GM21367 (cell line): ENCODE data around the gene C17orf50.

Source experiments
- ATAC-seq: cut with Tn5 transposase; IDR thresholded peaks from one replicate; pipeline ENCODE4 v1.9.1; 2021; ENCODE audit not compliant: unreplicated experiment

The C17orf50 gene

DNA sequence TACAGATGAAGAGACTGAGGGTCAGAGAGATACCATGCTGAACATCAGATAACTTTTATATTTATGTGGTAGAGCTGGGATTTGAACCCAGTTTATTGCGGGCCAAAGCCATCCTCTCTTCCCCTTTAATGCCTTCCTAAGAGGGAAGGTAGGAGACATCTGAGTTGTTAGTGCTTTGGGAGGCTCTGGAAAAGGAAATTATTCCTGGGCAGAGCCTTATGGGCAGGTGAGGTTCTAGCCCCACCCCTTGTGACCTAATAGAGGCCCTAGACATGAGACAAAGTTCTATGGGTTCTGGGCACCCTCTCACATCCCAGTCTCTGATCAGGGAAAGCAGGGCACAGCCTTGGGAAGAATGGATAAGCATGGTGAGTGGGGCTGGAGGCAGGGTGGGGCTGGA is at the start of gene C17orf50:
TSS of gene C17orf50 (plus strand) at position 301 of the 400 bp plus-strand sequence. CDS start at position 356, 55 bp downstream.
- no peak for ATAC-seq

DNA sequence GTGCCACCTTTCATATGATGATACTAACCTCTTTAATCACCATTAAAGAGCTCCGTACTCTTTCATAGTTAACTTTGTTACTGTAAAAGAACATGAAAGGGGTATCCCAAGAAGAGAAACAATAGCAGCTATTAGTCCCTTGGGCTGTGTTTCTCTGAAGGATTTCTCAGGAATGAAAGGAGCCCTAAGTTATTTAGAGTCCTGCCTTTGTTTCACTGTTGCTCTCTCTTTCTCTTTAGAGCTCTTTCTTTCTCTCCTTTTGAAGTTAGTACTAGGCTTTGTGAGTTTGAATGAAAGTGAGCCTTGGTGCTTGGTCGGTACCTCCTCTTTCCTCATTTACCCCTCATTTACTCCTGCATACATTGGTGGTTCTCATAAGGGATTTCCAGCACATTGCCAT is 49.7 kb upstream of the C17orf50 start:
- ATAC-seq: no peak

DNA sequence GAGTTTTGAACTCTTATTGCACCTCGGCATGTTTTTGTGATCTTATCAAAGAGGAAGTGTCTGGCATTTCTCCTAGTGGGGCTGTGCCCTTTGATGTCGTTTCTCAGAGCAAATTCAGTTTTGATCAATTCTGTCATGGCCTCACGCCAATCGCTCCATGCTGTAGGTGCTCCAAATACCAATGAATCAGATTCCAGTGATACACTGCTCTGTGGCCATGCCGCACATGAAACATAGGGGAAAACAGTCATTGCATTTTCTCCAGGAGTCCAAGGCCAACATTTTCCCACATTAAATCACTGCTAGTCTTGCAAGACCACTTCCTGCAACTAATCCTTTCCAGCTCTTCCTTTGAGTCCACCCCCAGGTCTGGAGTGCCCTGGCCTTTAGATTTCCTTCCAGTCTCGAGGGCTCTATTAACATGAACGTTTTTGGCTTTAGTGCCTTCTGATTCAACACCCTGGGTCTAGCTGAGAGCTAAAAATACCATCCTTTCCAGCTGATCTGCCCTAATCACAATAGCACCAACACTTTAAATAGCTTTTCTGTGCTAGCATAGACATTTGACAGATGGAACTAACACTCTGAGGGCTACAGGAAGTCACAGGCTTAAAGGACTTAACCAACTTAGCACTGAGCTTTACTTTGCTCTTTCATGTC is 47.5 kb upstream of the C17orf50 start:
- ATAC-seq: no peak

DNA sequence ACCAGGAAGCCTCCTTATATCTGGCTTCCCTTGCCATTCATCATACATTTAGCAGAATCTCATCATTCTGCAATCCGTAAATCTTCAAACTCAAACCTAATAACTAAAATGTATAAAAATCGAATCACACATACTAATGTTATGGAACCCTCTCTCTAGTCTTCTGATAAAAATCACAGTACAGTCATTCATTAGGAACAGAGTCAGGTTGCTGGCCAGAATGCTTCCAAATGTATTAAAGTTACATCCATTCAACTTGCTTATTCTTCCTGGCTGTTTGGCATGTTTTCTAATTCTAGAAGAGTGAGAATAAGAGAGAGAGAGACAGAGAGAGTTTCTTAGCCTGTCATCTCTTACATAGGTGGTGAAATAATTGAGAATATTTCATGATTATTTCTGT is 45.7 kb upstream of the C17orf50 start:
- no peak for ATAC-seq

DNA sequence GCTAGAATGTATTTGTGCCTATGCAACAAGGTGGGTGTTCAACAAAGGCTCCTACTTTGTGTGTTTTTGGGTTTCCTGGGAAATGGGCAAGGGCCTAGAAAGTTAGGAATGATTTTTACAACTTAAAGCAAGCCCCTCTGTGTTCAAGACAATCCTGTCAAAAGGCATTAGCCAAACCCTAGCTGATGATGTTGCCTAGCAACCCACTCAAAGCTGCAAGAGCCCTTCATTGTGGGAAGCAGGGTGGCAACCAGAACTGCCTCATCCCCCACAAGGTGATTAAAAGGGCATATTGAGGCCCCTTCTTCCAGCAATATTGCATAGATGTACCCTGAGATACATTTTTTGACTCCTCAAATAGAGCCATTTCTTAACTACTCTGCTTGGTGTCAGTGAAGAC is 45.3 kb upstream of the C17orf50 start:
- ATAC-seq: no peak

DNA sequence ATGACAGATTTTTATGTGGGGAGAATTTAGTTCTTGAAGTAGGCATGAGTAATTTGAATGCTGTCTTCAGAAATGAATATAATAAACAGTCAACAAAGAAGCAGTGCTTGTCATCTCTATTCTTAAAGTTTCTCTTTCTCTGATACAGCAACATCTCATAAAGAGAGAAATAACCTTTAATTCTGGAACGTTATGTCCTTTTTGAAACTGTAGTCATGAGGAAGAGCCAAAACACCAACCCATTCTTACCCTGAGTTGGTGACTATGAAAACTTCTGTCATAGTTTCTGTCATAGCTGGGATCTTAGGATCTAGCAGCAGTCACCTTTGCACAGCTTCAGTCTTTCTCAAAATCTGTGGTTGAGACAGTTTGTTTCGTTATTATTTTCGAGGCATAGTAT is 44.5 kb upstream of the C17orf50 start:
- no peak for ATAC-seq

DNA sequence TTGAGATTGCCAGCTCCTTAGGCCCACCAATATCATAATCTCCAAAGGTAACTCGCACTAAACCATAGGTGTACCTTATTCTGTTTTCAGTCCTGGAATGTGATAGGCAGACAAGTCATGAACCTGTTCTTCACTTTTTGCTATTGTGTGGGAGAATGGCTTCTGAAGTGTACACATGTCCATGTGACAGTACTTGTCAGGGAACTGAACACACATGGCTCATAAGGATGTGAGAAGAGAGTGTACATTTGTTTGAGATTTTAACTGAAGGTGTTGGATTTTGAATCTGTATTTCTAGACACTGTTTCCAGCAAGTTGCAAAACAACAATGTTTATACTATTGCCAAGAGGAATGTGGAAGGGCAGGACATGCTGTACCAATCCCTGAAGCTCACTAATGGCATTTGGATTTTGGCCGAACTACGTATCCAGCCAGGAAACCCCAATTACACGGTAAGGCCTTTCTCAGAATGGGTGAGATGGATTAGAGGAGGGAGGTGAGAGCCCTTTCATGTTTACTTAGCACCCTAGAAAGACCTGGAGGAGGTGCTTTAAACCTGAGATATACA is 43.7 kb upstream of the C17orf50 start:
- no peak for ATAC-seq

DNA sequence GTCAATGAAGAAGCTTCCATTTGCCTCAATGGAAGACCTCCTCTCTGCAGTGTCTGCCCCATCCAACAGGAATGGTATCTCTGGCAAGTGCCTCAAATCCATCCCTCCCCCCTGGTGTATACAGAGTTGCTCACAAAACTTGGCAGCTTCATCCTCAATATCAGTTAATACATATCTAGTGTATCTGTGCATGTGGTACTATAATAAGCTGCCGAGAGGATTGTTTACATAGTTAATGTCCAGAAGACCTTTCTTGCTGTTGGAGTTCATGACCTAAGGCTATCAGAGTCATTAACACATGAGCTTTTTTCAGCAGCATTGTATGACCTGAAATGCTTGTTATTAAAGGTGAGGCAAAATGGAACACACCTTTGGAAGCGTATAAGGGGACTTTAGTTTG is 43.2 kb upstream of the C17orf50 start:
- no peak for ATAC-seq

DNA sequence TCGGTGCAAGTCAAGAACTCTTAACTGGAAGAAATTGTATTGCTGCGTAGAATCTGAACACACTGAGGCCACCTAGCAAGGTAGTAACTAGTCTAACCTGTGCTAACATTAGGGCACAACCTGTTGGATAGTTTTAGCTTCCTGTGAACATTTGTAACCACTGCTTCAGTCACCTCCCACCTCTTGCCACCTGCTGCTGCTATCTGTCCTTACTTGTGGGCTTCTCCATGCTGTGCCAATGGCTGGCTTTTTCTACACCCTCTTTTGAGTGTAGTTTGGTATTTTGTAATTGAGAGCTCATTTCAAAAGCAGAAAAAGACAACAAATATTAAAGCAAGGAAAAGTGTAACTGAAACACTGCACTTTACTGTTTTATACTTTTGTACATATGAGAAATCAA is 37.0 kb upstream of the C17orf50 start:
- ATAC-seq: no peak

DNA sequence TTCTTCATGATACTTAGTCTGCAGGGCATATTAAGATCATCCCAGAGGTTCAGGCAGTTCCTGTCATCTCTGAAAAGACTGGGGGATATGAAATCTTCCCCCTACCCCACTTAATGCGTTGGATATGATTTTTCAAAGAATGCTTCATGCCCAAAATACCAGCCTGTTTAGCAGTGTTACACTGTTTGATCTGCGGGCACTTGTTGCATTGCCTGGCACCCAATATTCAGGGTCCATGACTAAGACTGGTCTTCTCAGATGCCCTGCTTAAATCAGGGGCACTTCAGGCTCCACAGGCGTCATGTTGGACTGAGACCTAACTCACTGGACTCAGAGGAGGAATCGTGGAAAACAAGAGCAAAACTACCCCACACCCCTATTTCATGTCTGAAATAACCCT is 35.6 kb upstream of the C17orf50 start:
- no peak for ATAC-seq

DNA sequence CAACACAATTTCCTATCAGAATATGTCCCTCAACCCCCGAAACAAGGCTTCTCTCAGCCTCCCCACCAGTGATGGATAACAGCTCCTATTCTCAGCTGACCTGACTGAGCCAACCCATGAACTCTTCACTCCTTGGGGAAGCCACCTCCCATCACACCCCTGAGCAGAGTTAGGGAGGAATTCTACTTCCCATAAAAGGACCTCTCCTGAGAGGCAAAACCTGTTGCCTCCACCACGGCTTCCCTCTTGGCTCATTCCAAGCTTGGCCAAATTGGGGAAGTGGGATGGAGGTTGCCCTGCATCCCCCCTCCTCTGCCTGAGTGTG is 34.9 kb upstream of the C17orf50 start:
- ATAC-seq: no peak

DNA sequence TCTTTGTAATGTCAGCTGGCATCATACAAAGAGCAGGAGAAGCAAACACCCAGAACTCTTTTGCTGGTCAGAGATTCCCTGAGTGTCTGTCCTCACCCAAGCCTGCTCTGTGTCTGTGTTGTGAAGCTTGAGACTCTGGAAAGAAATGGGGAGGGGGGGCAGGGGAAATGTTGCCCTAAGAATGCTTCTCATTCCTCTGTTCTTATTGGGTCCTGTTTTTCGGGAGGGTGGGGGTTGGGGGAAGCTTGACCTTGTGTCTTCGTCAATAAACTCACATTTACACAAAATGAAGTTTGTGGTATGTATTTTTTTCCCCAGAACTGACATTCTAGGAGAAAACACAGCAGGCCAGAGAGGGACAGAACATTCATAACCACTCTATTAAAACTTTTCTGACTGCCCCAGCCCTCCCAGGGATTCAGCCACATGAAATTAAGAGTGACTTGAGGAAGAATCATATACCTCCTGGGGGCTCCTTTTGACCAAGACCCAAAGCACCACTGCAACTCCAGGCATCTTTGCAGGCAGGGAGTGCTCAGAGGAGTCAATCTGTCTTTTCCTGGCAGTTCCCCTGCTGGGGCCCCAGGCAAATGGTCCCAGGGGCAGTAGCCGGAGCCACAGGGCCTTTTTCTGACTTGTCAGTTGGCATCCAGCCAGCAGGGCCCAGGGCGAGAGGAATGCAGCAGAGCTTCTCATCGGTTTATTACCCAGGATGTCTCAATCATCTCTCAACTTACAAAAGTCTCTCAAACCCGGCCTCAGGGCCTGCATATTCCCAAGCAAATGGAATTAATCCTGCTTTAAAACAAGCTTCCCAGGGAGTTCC is 34.3 kb upstream of the C17orf50 start:
- no peak for ATAC-seq

DNA sequence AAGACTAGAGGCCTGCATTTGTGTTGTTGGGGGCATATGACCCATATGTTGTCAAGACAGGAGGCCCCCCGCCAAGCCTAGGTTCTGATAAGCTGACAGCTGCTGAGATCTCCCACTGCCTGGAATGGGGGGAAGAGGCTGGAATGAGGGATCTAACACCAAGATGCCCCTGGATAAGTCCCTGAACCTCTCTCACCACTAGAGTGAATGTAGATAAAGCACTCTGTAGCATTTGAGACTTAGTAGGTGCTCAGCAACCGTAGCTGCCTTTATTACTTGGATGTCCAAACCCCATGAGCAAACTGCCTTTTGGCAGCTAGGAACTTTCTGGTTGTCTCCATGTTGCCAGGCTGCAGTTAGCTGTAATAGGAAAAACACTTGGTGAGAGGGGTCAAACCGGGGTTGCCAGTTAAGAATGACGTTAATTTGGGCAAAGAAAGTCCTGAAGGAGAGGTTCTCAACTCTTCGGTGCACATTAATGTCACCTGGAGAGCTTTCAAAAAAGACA is 33.7 kb upstream of the C17orf50 start:
- ATAC-seq: no peak

DNA sequence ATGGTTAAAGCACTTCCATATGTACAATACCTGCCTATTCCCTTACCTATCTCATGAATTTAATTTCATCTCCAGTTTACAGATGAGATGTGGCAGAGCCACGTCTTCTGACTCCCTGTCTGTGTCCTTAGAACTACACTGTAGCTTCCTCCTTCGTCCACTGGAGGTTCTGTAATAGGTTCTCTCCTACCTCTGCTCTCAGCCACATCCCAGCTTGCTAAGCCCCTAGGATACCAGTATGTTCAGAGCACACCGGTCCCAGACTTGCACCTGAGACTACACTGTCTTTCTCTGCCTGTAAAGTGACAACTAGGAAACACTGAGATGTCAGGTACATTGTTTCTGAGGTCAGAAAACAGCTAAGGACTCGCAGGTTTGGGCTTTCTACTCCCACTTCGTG is 33.1 kb upstream of the C17orf50 start:
- ATAC-seq: no peak

DNA sequence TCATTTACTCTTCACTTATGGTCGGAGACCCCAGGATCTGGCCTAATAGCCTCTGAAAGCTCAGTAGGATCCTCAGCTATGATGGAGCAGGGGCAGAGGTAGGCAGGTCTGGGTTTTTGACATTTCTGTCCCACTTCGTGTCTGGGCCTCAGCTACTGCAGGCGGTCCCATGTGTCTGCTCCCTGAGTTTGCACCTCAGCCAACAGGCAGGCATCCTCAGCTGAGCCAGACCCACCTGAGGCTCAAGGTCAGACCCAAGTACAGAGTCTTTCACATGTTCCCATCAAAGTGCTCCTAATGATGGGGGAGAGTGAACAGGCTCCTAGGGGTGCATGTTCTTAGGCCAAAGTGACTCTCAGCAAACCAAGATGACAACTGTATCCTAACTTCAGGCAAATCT is 32.1 kb upstream of the C17orf50 start:
- no peak for ATAC-seq

DNA sequence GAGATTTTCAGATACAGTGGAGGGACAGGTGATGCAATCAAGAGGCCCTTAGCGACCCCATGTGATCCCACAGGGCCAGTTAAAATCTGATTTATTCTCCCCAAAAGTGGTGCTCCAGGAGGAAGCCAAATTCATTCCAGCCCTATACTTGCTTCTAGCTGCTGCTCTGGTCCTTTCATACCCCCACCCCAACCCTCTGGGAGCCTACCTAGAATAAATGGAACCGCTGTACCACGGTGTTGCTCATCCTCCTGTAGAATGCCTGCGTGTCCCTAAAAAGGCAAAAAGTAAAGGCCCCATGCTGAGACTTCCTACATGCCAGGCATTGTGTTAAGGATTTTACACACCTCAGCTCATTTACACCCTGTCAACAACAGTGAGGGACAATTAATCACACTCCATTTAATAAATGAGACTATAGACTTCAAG is 31.3 kb upstream of the C17orf50 start:
- no peak for ATAC-seq

DNA sequence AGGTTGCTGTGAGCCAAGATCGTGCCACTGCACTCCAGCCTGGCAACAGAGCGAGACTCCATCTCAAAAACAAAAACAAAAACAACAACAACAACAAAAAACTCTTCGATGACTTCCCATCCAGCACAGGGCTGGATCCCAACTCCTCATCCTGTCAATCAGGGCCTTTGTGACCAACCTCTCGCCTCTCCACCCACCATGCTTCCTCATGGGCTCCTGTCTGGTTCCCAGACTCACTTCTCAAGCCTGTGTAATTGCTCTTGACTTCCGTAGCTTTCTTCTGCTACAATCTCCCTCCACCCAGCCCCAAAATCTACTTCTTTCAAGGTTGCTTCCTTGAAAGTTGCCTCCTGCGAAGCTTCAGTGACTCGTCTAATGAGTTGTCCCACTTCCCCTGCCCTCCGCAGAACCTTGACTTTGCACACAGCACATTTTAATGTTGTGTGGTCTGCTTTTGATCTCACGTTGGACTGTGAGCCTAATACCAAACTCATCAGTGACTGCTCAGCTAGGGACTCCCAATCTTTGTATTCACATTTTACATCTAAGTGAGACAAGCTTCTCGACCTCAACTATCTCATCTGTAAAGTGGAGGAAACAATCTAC is 30.2 kb upstream of the C17orf50 start:
- no peak for ATAC-seq

DNA sequence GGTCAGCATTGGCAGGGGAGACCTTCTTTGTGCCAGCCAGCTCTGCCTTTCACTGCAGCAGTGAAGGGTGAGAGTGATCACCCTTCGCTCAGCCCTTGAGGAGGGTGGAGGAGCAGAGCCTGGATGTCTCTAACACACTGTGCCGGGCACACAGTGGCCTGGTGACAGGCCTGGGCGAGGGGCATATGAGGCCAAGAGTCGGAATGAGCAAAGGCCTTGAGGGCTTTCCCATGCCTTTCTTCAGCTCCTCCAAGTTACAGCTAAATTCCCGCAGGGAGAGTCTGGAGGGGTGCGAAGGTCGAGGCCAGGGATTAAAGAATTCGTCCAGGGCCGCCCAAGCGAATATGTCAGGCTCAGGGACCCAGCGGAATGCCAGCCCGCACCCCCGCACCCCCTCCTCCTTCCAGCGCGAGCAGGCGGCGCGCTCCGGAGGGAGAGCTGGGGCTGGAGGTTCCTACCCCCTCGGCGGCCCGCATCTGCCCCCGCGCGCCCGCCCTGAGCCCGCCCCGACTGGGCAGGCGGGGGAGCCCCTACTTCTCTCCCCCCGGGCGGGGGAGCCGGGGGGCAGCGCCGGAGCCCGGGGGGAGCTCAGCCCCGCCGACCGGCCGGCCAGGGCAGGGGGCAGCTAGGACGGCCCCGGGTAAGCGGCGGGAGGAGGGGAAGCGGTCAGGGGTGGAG is 29.3 kb upstream of the C17orf50 start, which contains the start of gene RASL10B:
TSS of gene RASL10B (plus strand) at position 401 of the 678 bp plus-strand sequence. CDS start 3,546 bp downstream, outside the sequence.
- no peak for ATAC-seq

DNA sequence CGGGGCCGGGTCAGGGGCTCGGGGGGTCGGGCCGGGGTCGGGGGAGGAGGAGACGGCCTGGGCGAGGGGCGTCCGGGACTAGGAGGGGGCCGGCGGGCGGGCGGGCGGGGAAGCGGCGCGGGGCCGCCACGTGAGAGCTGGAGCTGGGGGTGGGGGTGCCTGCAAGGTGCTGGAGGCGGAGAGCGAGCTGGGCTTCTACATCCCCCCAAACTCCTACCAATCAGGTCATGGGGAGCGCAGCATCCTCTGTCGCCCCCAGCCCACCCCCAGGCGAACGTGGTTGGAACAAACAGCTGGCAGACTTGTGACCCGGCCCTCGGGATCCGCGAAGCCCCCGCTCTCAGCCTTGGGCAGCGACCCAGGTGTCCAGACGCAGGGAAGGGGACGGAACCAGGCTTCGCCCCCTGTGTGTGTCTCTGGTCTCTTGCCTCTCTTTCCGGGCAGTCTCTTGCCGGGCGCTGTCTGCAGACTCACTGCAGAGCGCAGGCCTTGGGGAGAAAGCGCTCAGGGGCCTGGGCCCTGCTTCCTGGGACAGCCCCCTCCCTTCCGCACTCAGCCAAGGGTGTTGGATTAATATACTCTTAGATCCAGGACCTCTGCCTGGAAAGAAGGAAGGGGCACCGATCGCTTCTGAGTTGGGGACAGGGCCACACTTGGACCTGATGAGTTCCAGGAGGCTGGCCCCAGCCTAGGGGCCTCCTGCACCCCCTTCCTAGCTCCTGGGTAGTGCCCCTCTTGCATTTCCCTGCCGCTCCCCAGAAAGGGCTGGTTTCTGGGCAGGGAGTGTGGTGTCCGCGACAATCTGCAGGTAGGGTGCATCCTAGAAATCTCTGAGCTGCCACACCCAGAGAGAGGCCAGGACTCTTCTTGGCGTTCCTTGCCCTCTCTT is 28.5 kb upstream of the C17orf50 start:
- no peak for ATAC-seq

DNA sequence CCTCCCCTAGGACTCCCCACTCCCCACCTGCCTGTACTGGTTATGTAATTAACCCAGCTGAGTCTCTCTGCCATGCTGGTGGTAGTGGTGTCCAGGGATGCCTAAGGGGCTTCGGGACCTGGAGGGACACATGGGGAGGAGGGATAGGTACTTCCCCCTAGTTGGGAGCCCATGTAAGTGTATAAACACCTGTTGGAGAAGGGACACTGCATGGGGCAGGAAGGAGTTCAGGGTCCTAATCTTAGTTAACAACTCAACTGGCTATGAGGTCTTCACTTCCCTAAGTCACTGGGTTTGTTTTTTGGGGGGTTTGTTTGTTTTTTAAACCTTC is 27.9 kb upstream of the C17orf50 start:
- ATAC-seq: no peak
